SK-N-SH treated with all-trans-retinoic acid at 6 μM for 48 hours (cell line): ENCODE measurements around the gene PWWP2B.

Experiments used
- ATAC-seq: fragments of 200-7000 bp; cut with Tn5 transposase; 3 replicates; pipeline ENCODE4 v1.9.1; 2020; ENCODE audit warnings: mild to moderate bottlenecking, moderate library complexity
- BACH2 ChIP-seq: fragments of 250-450 bp; sonication (Bioruptor Pico); IDR thresholded peaks from 2 replicates; pipeline ENCODE4 v1.9.0; 2021; ENCODE audit warnings: mild to moderate bottlenecking, borderline replicate concordance
- CREB5 ChIP-seq: fragments of 250-450 bp; sonication (Bioruptor Pico); IDR thresholded peaks from 2 replicates; pipeline ENCODE4 v1.5.1; 2020; ENCODE audit warnings: low read depth, mild to moderate bottlenecking, moderate library complexity
- CSDC2 ChIP-seq: fragments of 250-450 bp; sonication (Bioruptor Pico); IDR thresholded peaks from 2 replicates; pipeline ENCODE4 v1.5.0; 2020; ENCODE audit warnings: mild to moderate bottlenecking, moderate library complexity
- CSRNP3 ChIP-seq: fragments of 250-450 bp; sonication (Bioruptor Pico); IDR thresholded peaks from 2 replicates; pipeline ENCODE4 v1.5.1; 2021; ENCODE audit warnings: mild to moderate bottlenecking, moderate library complexity
- ESRRG ChIP-seq: fragments of 250-450 bp; sonication (Bioruptor Pico); IDR thresholded peaks from 2 replicates; pipeline ENCODE4 v1.6.1; 2021; ENCODE audit warnings: mild to moderate bottlenecking
- GLIS3 ChIP-seq: fragments of 250-450 bp; sonication (Bioruptor Pico); IDR thresholded peaks from 2 replicates; pipeline ENCODE4 v1.5.0; 2020; ENCODE audit warnings: mild to moderate bottlenecking, moderate library complexity
- OSR1 ChIP-seq: fragments of 250-450 bp; sonication (Bioruptor Pico); IDR thresholded peaks from 2 replicates; pipeline ENCODE4 v1.8.0; 2022; ENCODE audit warnings: moderate library complexity, mild to moderate bottlenecking, inconsistent platforms
- PATZ1 ChIP-seq: fragments of 250-450 bp; sonication (Bioruptor Pico); IDR thresholded peaks from 2 replicates; pipeline ENCODE4 v1.8.0; 2020; ENCODE audit warnings: mild to moderate bottlenecking, moderate library complexity, borderline replicate concordance
- POU6F1 ChIP-seq: fragments of 250-450 bp; sonication (Bioruptor Pico); IDR thresholded peaks from 2 replicates; pipeline ENCODE4 v1.8.0; 2021; ENCODE audit warnings: low read depth, mild to moderate bottlenecking, moderate library complexity, borderline replicate concordance
- RARB ChIP-seq: fragments of 250-450 bp; sonication (Bioruptor Pico); IDR thresholded peaks from 2 replicates; pipeline ENCODE4 v1.8.0; 2021; ENCODE audit warnings: mild to moderate bottlenecking, moderate library complexity
- SNAI2 ChIP-seq: fragments of 250-450 bp; sonication (Bioruptor Pico); IDR thresholded peaks from 2 replicates; pipeline ENCODE4 v1.5.0; 2020; ENCODE audit warnings: mild to moderate bottlenecking, moderate library complexity
- TCF4 ChIP-seq: fragments of 250-450 bp; sonication (Bioruptor Pico); IDR thresholded peaks from 2 replicates; pipeline ENCODE4 v1.8.0; 2021; ENCODE audit warnings: mild to moderate bottlenecking, moderate library complexity, borderline replicate concordance
- TSHZ2 ChIP-seq: fragments of 250-450 bp; sonication (Bioruptor Pico); IDR thresholded peaks from 2 replicates; pipeline ENCODE4 v1.5.0; 2020; ENCODE audit warnings: mild to moderate bottlenecking, moderate library complexity
- ZC3H10 ChIP-seq: fragments of 250-450 bp; sonication (Bioruptor Pico); IDR thresholded peaks from 2 replicates; pipeline ENCODE4 v1.5.1; 2021; ENCODE audit warnings: mild to moderate bottlenecking, moderate library complexity
- ZFP30 ChIP-seq: fragments of 450-650 bp; formaldehyde crosslinking; IDR thresholded peaks from 2 replicates; pipeline ENCODE4 v1.5.0; 2022; ENCODE audit warnings: mild to moderate bottlenecking, moderate library complexity
- ZNF565 ChIP-seq: fragments of 450-650 bp; formaldehyde crosslinking; conservative IDR thresholded peaks from 2 replicates; pipeline ENCODE4 v1.5.0; 2020; ENCODE audit warnings: low read depth, mild to moderate bottlenecking, moderate library complexity
- ZNF70 ChIP-seq: fragments of 450-650 bp; formaldehyde crosslinking; IDR thresholded peaks from 2 replicates; pipeline ENCODE4 v1.5.0; 2020; ENCODE audit warnings: mild to moderate bottlenecking, moderate library complexity

The PWWP2B gene

GRCh38 chr10:132446661-132447445 is 49.9 kb downstream of the PWWP2B start:
- peak; percentile 63 for ATAC-seq
- TF ChIP-seq TCF4 (CRISPR knock-in tag) (no peak), ESRRG (CRISPR knock-in tag) (no peak), POU6F1 (CRISPR knock-in tag) (no peak), CSRNP3 (CRISPR knock-in tag) (no peak), TSHZ2 (CRISPR knock-in tag) (no peak), CREB5 (CRISPR knock-in tag) (no peak), CSDC2 (CRISPR knock-in tag) (no peak), ZC3H10 (CRISPR knock-in tag) (no peak)

- peak; percentile 48 for ATAC-seq
- no peak for TF ChIP-seq RARB
Measured at GRCh38 chr10:132447446-132448247, 50.6 kb downstream of the PWWP2B start.

GRCh38 chr10:132448248-132448731 is 51.3 kb downstream of the PWWP2B start:
- no peak for TF ChIP-seq GLIS3 (CRISPR knock-in tag)
- TF ChIP-seq TCF4 (CRISPR knock-in tag), result no peak
- no peak for TF ChIP-seq CSRNP3 (CRISPR knock-in tag)
- no peak for TF ChIP-seq ESRRG (CRISPR knock-in tag)
- no peak for TF ChIP-seq OSR1 (CRISPR knock-in tag)
- TF ChIP-seq PATZ1 (CRISPR knock-in tag), result no peak
- no peak for TF ChIP-seq SNAI2
- TF ChIP-seq ZNF70 (CRISPR knock-in tag), result no peak
- TF ChIP-seq ZFP30 (CRISPR knock-in tag), result no peak
- TF ChIP-seq BACH2, result no peak
- no peak for TF ChIP-seq TSHZ2 (CRISPR knock-in tag)
- no peak for TF ChIP-seq POU6F1 (CRISPR knock-in tag)
- TF ChIP-seq CSDC2 (CRISPR knock-in tag), result no peak
- no peak for TF ChIP-seq ZNF565 (CRISPR knock-in tag)
- TF ChIP-seq, all 23 proteins: peak for 0
- ATAC-seq, result peak; percentile 38
